Esophagus squamous epithelium (tissue), 4 donors: Measurements from ENCODE around the gene PELO.

Experiments used
- CTCF ChIP-seq, 6 experiments: fragments of 450-650 bp in 4 of 6; fragments of 200-600 bp in 2 of 6; sonication (generic) in 2 of 6; IDR thresholded peaks; one replicate each; pipeline ENCODE4 v1.5.1; 2016 to 2019; ENCODE audit warnings: antibody characterized with exemption in 6 of 6, mild to moderate bottlenecking in 4 of 6, moderate library complexity in 4 of 6
- POLR2A ChIP-seq, 4 donors: fragments of 450-650 bp; IDR thresholded peaks; one replicate each; pipeline ENCODE4 v1.6.1; 2017; ENCODE audit warnings: antibody characterized with exemption in 4 of 4, mild to moderate bottlenecking in 4 of 4, moderate library complexity in 3 of 4

GRCh38 chr5:52831786-52832511 is 44.2 kb downstream of the PELO start:
- no peak for TF ChIP-seq CTCF (IDR thresholded peaks at IDR 0.05)
- no peak for TF ChIP-seq POLR2A (IDR thresholded peaks at IDR 0.05)
